Right lobe of liver (tissue), 6 donors: ENCODE data around the gene PNLIPRP1. TPM values are rescaled to one million over a fixed set of nuclear protein-coding genes. Genes with fewer than 3 reads are reported as not detected.

Experiments
- ATAC-seq, 4 donors: fragments of 200-7000 bp; cut with Tn5 transposase; one replicate each; pipeline ENCODE4 v1.9.1; 2020; ENCODE audit warnings: mild to moderate bottlenecking in 4 of 4, moderate library complexity in 4 of 4
- DNase-seq, 3 donors: peaks; one replicate each; pipeline ENCODE4 v3.0.0-alpha.2; 2020
- H3K27ac ChIP-seq, 3 donors: fragments of 200-600 bp; one replicate each; pipeline ENCODE4 v1.8.0; 2022
- H3K27me3 ChIP-seq, 2 donors: fragments of 200-600 bp; one replicate each; pipeline ENCODE4 v1.8.0; 2022
- H3K36me3 ChIP-seq, 4 donors: fragments of 200-600 bp; sonication (generic) in 1 of 4; one replicate each; pipeline versions ENCODE4 v1.5.1 to v1.8.0; 2017 to 2022; ENCODE audit warnings: control low read depth in 1 of 4
- H3K4me1 ChIP-seq, 4 donors: fragments of 200-600 bp; sonication (generic) in 1 of 4; one replicate each; pipeline versions ENCODE4 v1.5.1 to v1.8.0; 2017 to 2022; ENCODE audit warnings: control low read depth in 1 of 4
- H3K4me3 ChIP-seq, 3 donors: fragments of 200-600 bp; one replicate each; pipeline ENCODE4 v1.8.0; 2022
- H3K9me3 ChIP-seq, 4 donors: fragments of 200-600 bp; sonication (generic) in 1 of 4; one replicate each; pipeline versions ENCODE4 v1.5.1 to v1.8.0; 2017 to 2022; ENCODE audit warnings: control low read depth in 1 of 4
- CTCF ChIP-seq, 4 donors: fragments of 200-600 bp in 3 of 4; fragments of 450-650 bp in 1 of 4; IDR thresholded peaks; one replicate each; pipeline versions ENCODE4 v1.5.1 to v1.8.0; 2016 to 2022; ENCODE audit warnings: antibody characterized with exemption in 4 of 4, mild to moderate bottlenecking in 2 of 4
- POLR2A ChIP-seq: fragments of 450-650 bp; IDR thresholded peaks from one replicate; pipeline ENCODE4 v1.6.1; 2017; ENCODE audit warnings: antibody characterized with exemption, mild to moderate bottlenecking
- WGBS: methylation state at CpG from one replicate; pipeline ENCODE4 v1.1.6; 2018; ENCODE audit warnings: low coverage, low lambda C conversion rate; ENCODE audit not compliant: insufficient coverage; ENCODE audit errors: missing lambda C conversion rate; 5-methylcytosine and 5-hydroxymethylcytosine counted together
- intact Hi-C, 2 donors: fragments of 100-400 bp; cut with DNase I; formaldehyde crosslinking; loops; one replicate each; pipeline versions ENCODE4 v1.11.2 to v1.14.1; 2022
- total RNA-seq, 6 experiments: library from RNA; depleted of rRNA in 2 of 6; stranded (reverse); fragments of >200 nt in 2 of 6; fragmentation: NEBNext Ultra II Directional in 3 of 6; extraction: Animal tissue kit (Norgen Biotek cat#: 25700) in 3 of 6; gene quantifications; one replicate each; pipeline versions ENCODE4 v1.1.0 to v1.2.4, GENCODE V29; 2016 to 2023
- donor health status: DM: no; HTN: yes; CAD: no.
- donor health status: DM: no; HTN: no; CAD: no.
- donor health status: DM: no; HTN: no; CAD: no.
- donor health status: DM: no; HTN: yes; CAD: no.
- donor health status: DM: no; HTN: yes; CAD: no.

Gene PNLIPRP1
- total RNA-seq, 6 experiments from 2014 or later, result not detected

GRCh38 chr10:116548301-116548700, 42.5 kb upstream of the PNLIPRP1 start:
- H3K4me3 ChIP-seq, result no peak overlapping the region
- no peaks in the 10 kb centered on the region for H3K9me3 ChIP-seq
- 67% methylated on average over 5 of the region's 5 CpGs for WGBS
- ATAC-seq, result no peak
- H3K4me1 ChIP-seq, result no peaks in the 10 kb centered on the region
- H3K27ac ChIP-seq, result no peak overlapping the region
- no peaks in the 10 kb centered on the region for H3K36me3 ChIP-seq
- intact Hi-C loops, result no loop called here
- H3K27me3 ChIP-seq, result no peaks in the 10 kb centered on the region
- no peak for TF ChIP-seq POLR2A
- DNase-seq, result no peak

- ATAC-seq (no peak), DNase-seq (no peak)
- no peaks in the 10 kb centered on the region for H3K4me1 ChIP-seq
- intact Hi-C loops, result no loop called here
- H3K27me3 ChIP-seq, result no peaks in the 10 kb centered on the region
- no peaks in the 10 kb centered on the region for H3K9me3 ChIP-seq
- H3K27ac ChIP-seq, result no peak overlapping the region
- TF ChIP-seq CTCF (IDR thresholded peaks at IDR 0.05), result no peak
- no peak for TF ChIP-seq POLR2A
- no peak overlapping the region for H3K4me3 ChIP-seq
- H3K36me3 ChIP-seq, result no peaks in the 10 kb centered on the region
- WGBS, result 70% methylated on average over 11 of the region's 13 CpGs
These were observed 37.3 kb upstream of the PNLIPRP1 start for GRCh38 chr10:116553378-116553980.

GRCh38 chr10:116554628-116555027, 36.1 kb upstream of the PNLIPRP1 start:
- TF ChIP-seq CTCF (IDR thresholded peaks at IDR 0.05), result no peak
- TF ChIP-seq POLR2A, result no peak
- Histone ChIP-seq H3K27me3 (no peaks in the 10 kb centered on the region), H3K4me1 (no peaks in the 10 kb centered on the region), H3K4me3 (no peak overlapping the region), H3K27ac (no peak overlapping the region), H3K36me3 (no peaks in the 10 kb centered on the region), H3K9me3 (no peaks in the 10 kb centered on the region)
- no peak for DNase-seq
- intact Hi-C loops, result no loop called here
- WGBS, result 28% methylated on average over 5 of the region's 5 CpGs
- no peak for ATAC-seq

GRCh38 chr10:116555880-116556279, 34.9 kb upstream of the PNLIPRP1 start:
- no peak overlapping the region for H3K27ac ChIP-seq
- DNase-seq (no peak), ATAC-seq (no peak)
- TF ChIP-seq POLR2A, result no peak
- TF ChIP-seq CTCF (IDR thresholded peaks at IDR 0.05), result no peak
- H3K4me1 ChIP-seq, result no peaks in the 10 kb centered on the region
- 66% methylated on average over 6 of the region's 6 CpGs for WGBS
- H3K4me3 ChIP-seq, result no peak overlapping the region
- no peaks in the 10 kb centered on the region for H3K36me3 ChIP-seq
- no peaks in the 10 kb centered on the region for H3K9me3 ChIP-seq
- intact Hi-C loops, result no loop called here
- H3K27me3 ChIP-seq, result no peaks in the 10 kb centered on the region

- WGBS, result 70% methylated on average over 4 of the region's 5 CpGs
- intact Hi-C loops, result no loop called here
- no peaks in the 10 kb centered on the region for H3K9me3 ChIP-seq
- DNase-seq (no peak), ATAC-seq (no peak)
- H3K36me3 ChIP-seq, result no peaks in the 10 kb centered on the region
- H3K4me1 ChIP-seq, result no peaks in the 10 kb centered on the region
- no peak overlapping the region for H3K4me3 ChIP-seq
- peaks cover 0 to 2% of the 10 kb centered on the region in 2 donors for H3K27me3 ChIP-seq
- TF ChIP-seq POLR2A, result no peak
- no peak for TF ChIP-seq CTCF (IDR thresholded peaks at IDR 0.05)
- H3K27ac ChIP-seq, result no peak overlapping the region
These were observed 33.4 kb upstream of the PNLIPRP1 start for GRCh38 chr10:116557305-116557880.
